Hepatocyte (in vitro differentiated cells): Measurements from ENCODE around the gene FBXL13. TPM values are rescaled to one million over a fixed set of nuclear protein-coding genes. Genes with fewer than 3 reads are reported as not detected.
A peak's percentile ranks its signal among the peaks of the same experiment; 100 is the strongest.

Experiments
- DNase-seq: peaks from one replicate; pipeline ENCODE4 v3.0.0-alpha.2; 2016; ENCODE audit warnings: low spot score
- H2AFZ ChIP-seq: fragments of 200-600 bp; sonication (generic); 2 replicates; pipeline ENCODE4 v1.6.0; 2016; ENCODE audit warnings: antibody characterized with exemption, mild to moderate bottlenecking
- H3K27ac ChIP-seq: fragments of 200-600 bp; sonication (generic); 2 replicates; pipeline ENCODE4 v1.5.1; 2016; ENCODE audit warnings: mild to moderate bottlenecking
- H3K27me3 ChIP-seq: fragments of 200-600 bp; sonication (generic); 2 replicates; pipeline ENCODE4 v1.6.1; 2016
- H3K36me3 ChIP-seq: fragments of 200-600 bp; sonication (generic); replicated peaks from 2 replicates; pipeline ENCODE4 v1.5.1; 2016; ENCODE audit warnings: low read depth; ENCODE audit not compliant: insufficient read depth
- H3K4me1 ChIP-seq: fragments of 200-600 bp; sonication (generic); 2 replicates; pipeline ENCODE4 v1.5.1; 2016; ENCODE audit warnings: mild to moderate bottlenecking, moderate library complexity; ENCODE audit not compliant: insufficient read depth
- H3K4me2 ChIP-seq: fragments of 200-600 bp; sonication (generic); 2 replicates; pipeline ENCODE4 v1.6.0; 2016
- H3K4me3 ChIP-seq: fragments of 200-600 bp; sonication (generic); 2 replicates; pipeline ENCODE4 v1.5.1; 2016; ENCODE audit warnings: mild to moderate bottlenecking
- H3K79me2 ChIP-seq: fragments of 200-600 bp; sonication (generic); 2 replicates; pipeline ENCODE4 v1.6.0; 2017; ENCODE audit warnings: mild to moderate bottlenecking
- H3K9me2 ChIP-seq: fragments of 200-600 bp; sonication (generic); replicated peaks from 2 replicates; pipeline ENCODE4 v1.6.0; 2017; ENCODE audit warnings: mild to moderate bottlenecking; ENCODE audit not compliant: insufficient read depth
- H3K9me3 ChIP-seq: fragments of 200-600 bp; sonication (generic); 2 replicates; pipeline ENCODE4 v1.5.1; 2016; ENCODE audit warnings: low read depth, mild to moderate bottlenecking
- H4K20me1 ChIP-seq: fragments of 200-600 bp; sonication (generic); 2 replicates; pipeline ENCODE4 v1.6.0; 2016; ENCODE audit warnings: mild to moderate bottlenecking; ENCODE audit not compliant: insufficient read depth, poor library complexity, severe bottlenecking
- EZH2 ChIP-seq: fragments of 200-600 bp; sonication (generic); IDR thresholded peaks from 2 replicates; pipeline ENCODE4 v1.6.1; 2016; ENCODE audit warnings: antibody characterized with exemption, mild to moderate bottlenecking, borderline replicate concordance
- EZH2phosphoT487 ChIP-seq: fragments of 200-600 bp; sonication (generic); IDR thresholded peaks from one replicate; pipeline ENCODE4 v1.6.1; 2018; ENCODE audit warnings: antibody characterized with exemption, mild to moderate bottlenecking, low read depth, moderate library complexity; ENCODE audit not compliant: unreplicated experiment, severe bottlenecking
- WGBS: methylation state at CpG from one replicate; pipeline ENCODE4 v1.1.6; 2016; ENCODE audit warnings: low lambda C conversion rate; ENCODE audit errors: missing lambda C conversion rate; 5-methylcytosine and 5-hydroxymethylcytosine counted together
- polyA plus RNA-seq: library from polyadenylated mRNA; unstranded; fragments of >200 nt; fragmentation: Nextera tagmentation; extraction: Ambion mirVana; gene quantifications from 2 replicates; pipeline ENCODE4 v1.2.1, GENCODE V29; 2016
- total RNA-seq: library from RNA; depleted of rRNA; stranded (reverse); fragments of >200 nt; gene quantifications from 2 replicates; pipeline ENCODE4 v1.2.3, GENCODE V29; 2014
- TF ChIP-seq, protein P1 (sequence below): fragments of 200-600 bp; sonication (generic); IDR thresholded peaks from 2 replicates; pipeline ENCODE4 v1.5.1; 2016; ENCODE audit warnings: antibody characterized with exemption, mild to moderate bottlenecking; ENCODE audit not compliant: poor library complexity

The FBXL13 gene
- total and polyA plus RNA-seq, 2 experiments from 2014 or later: 0.30 to 1.8 TPM

DNA sequence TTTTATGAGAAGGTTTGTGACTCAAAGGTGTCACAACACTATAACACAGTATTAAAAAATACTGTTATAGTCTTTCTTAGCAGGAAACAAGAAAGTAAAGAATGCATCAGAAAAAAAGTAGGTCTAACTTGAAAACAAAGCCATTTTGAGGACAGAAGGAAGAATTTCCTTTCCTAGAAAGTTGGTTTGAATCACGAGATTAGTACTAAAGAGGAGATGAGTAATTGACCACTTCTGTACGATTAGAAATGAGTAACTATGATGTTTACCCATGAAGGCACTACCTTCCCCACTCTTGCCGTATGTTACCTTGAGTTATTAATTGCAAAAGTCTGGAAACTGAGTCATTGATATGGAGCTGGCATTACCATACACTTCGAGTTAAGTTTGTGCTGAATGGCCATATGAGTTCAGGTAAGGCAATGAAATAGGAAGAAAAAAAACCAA is 260.5 kb downstream of the FBXL13 start:
- Histone ChIP-seq H3K79me2 (no peaks in the 10 kb centered on the region), H3K4me1 (peaks cover 15% of the 10 kb centered on the region), H3K9me3 (no peaks in the 10 kb centered on the region), H4K20me1 (no peaks in the 10 kb centered on the region), H2AFZ (no peak overlapping the region), H3K4me3 (no peak overlapping the region), H3K27ac (no peak overlapping the region), H3K36me3 (no peaks in the 10 kb centered on the region), H3K9me2 (no peaks in the 10 kb centered on the region), H3K27me3 (no peaks in the 10 kb centered on the region), H3K4me2 (no peak overlapping the region)
- 89% methylated on average over 4 of the region's 4 CpGs for WGBS
- TF ChIP-seq EZH2phosphoT487 (no peak), EZH2 (no peak)
- TF ChIP-seq, protein P1, sequence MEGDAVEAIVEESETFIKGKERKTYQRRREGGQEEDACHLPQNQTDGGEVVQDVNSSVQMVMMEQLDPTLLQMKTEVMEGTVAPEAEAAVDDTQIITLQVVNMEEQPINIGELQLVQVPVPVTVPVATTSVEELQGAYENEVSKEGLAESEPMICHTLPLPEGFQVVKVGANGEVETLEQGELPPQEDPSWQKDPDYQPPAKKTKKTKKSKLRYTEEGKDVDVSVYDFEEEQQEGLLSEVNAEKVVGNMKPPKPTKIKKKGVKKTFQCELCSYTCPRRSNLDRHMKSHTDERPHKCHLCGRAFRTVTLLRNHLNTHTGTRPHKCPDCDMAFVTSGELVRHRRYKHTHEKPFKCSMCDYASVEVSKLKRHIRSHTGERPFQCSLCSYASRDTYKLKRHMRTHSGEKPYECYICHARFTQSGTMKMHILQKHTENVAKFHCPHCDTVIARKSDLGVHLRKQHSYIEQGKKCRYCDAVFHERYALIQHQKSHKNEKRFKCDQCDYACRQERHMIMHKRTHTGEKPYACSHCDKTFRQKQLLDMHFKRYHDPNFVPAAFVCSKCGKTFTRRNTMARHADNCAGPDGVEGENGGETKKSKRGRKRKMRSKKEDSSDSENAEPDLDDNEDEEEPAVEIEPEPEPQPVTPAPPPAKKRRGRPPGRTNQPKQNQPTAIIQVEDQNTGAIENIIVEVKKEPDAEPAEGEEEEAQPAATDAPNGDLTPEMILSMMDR: no peak
- DNase-seq: no peak

DNA sequence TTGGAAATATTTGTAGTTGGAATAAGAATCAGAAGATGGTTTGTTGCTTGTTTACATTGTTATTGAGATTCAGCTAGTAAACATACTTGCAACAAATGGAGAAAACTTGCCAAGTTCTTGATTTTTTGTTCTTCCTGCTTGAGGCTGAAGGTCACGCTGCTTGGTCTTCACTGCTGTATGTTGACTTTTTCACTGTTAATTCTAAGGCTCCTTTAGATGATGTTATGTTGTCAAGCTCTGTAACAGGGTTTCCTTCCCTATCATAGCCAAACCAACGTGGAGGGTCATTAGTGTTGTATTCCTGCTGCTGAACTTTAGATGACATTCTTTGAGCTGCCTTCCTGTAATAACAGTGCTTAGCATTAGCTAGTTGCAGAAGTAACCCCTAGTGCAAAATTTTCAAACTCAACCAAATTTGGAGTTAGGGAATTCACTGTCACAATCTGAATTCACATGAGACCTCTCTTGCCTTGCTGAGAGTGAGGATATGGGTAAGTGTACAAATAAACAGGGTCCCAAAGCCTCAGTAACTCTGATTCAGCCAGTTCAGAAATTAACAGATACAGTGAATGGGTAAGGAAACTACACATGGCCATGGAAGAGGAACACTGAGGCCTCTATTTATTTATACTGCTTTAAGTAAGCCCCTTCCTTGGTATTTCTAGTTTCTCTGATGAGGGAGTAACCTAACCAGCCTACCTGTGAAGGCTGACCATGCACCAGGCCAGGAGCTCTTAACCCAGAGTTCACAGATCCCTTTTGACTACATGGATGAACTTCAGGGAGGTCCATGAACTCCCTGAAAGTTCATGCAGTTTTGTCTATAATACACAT is 261.2 kb downstream of the FBXL13 start:
- Histone ChIP-seq H4K20me1 (no peaks in the 10 kb centered on the region), H3K9me3 (no peaks in the 10 kb centered on the region), H2AFZ (no peak overlapping the region), H3K27me3 (no peaks in the 10 kb centered on the region), H3K4me3 (no peak overlapping the region), H3K4me2 (no peak overlapping the region), H3K36me3 (no peaks in the 10 kb centered on the region), H3K9me2 (no peaks in the 10 kb centered on the region), H3K4me1 (peaks cover 15% of the 10 kb centered on the region), H3K79me2 (no peaks in the 10 kb centered on the region), H3K27ac (no peak overlapping the region)
- DNase-seq: no peak
- WGBS: 78% methylated on average over 2 of the region's 2 CpGs
- no peak for TF ChIP-seq EZH2phosphoT487
- TF ChIP-seq, protein P1: no peak
- TF ChIP-seq EZH2: no peak

DNA sequence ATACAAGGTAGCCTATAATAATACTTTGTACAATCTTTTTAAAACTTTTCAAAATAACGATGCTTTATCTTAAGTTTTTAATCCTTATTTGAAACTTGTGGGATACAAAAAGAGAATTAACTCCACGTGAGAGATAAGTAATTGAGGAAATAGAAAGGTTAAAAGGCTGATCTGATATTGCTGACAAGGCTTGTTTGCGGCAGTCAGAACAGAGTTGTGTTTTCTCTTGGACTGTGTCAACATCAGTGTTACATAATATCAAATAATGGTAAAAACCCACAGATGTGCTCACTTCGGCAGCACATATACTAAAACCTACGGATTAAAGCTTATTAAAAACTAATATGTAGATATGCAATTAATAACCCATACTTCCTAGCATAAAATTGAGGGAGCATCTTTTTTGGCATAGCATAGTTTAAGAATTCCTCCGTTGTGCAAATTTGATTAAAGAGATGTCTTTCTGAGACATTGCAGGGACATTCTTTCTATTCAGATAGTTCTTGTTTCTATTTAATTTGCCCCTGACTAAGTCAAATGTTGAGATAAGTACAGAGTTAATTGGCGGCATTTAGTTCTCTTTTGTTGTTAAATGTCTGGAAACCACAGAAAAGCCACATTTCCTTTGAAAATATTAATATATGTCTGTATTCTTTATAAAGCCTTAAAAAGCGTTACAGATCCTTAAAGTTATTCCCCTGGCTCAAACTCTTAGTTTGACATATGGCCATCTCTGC is 262.5 kb downstream of the FBXL13 start:
- Histone ChIP-seq H4K20me1 (no peaks in the 10 kb centered on the region), H3K79me2 (no peaks in the 10 kb centered on the region), H3K4me2 (peak overlapping the region; percentile 48), H3K27ac (no peak overlapping the region), H3K4me1 (peaks cover 15% of the 10 kb centered on the region), H3K9me2 (no peaks in the 10 kb centered on the region), H3K36me3 (no peaks in the 10 kb centered on the region), H3K9me3 (no peaks in the 10 kb centered on the region), H3K4me3 (no peak overlapping the region), H2AFZ (no peak overlapping the region), H3K27me3 (no peaks in the 10 kb centered on the region)
- WGBS: 45% methylated on average over 8 of the region's 8 CpGs
- TF ChIP-seq EZH2 (no peak), EZH2phosphoT487 (no peak)
- TF ChIP-seq, protein P1: no peak
- no peak for DNase-seq
